Fibroblast of skin of right biceps (primary cell): Measurements from ENCODE around the gene TMEM222.

Source experiments
- DNase-seq: peaks from one replicate; pipeline ENCODE4 v3.0.0-alpha.2; 2013

Gene TMEM222

DNA sequence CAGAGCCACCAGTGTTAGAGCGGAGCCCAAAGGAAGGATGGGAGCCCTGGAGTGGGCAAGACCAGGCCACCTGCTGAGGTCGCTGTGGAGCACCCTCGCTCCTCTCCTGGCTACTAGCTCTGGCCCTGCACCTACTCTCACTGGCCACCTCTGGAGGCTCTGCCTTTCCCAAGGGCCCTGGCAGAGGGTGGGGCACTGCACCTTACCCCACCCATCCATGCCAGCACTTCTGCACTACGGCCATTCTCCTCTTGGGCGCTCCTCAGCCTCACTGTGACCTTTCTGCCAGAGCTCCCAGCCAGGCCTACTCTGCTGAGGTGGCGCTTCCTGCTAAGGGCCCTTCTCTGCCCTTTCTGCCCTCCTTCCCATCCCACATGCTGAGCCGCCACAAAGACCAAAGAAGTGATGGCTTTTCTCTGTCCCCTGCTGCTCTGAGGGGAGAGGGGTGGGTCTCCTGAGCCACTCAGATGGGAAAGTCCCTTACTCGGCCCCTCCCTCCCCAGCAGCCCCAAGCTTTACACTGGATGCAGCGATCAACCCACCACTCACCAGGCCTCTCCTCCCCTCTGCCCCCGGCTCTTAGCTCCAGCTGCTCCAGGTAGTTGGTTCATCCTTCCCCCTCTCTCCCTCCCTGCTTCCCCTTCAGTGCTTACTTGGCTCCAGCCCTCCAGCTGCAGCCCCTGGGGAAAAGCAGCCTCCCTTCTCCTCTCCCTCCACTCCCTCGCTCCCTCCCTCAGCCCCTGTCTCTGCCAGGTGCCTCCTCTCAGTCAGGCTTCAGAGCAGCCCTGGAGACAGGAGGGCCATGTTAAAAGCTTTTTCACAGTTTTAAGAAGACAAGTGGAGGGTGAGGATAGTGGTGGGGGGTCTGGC lies 14.8 kb upstream of the TMEM222 start:
- DNase-seq = no peak

DNA sequence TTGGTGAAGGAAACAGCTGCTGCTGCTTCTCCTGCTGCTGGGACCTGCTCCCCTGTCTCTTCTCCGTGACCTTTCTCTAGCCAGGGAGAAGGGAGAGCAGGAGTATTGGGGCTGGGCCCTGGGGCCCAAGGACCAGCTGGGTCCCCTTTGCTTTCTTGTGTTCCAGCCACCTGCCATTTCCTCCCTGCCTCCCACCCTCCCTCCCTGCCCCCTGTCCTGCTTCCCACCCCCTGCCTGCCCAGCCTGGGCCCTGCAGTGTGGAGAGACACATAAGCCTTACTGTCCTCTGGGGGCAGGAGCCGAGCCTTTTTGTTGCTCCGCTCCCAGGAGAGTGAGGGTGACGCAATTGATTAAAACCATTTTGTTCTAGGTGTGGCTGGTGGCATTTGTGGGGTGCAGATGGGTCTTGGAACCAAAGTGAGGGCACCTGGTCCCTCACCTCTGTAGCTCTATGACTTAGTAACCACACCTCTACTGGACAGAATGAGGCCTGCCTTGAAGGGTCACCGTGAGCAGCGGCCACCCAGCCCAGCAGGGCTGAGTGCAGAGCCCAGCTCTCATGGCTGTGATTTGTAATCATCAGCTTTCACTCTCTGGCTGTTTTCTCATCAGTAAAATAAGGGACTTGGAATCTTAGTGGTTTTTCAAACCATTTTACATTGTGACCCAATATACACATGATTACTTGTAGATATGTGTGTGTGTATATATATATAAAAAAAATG lies 13.9 kb upstream of the TMEM222 start:
- no peak for DNase-seq

DNA sequence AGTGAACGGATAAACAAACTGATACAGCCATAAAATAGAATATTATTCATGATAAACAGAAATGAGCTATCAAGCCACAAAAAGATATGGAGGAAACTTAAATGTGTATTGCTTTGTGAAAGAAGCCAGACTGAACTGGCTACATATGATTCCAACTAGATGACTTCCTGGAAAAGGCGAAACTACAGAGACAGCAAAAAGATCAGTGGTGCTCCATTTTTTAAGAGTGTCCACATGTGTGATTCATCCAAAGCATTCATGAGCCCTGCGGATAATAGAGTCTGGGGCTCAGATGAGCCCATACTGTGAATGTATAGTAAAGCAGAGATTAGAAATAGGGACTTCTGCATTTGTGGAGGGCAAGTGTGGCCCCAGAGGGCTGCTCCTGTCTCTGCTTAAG lies 7.8 kb upstream of the TMEM222 start:
- no peak for DNase-seq

DNA sequence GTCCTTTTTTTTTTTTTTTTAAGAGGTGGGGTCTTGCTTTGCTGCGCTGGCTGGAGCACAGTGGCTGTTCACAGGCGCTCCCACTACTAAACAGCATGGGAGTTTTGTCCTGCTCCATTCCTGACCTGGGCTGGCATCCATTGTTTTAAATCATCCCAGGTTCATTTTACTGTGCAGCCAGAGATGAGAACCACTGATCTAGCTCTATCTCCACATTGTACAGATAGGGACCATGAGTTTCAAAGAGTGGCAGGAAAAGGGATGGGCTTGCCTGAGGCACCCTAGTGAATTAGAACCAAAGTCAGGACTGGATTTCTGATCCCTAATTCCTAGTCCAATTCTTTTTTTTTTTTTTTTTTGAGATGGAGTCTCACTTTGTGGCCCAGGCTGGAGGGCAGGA lies 7.2 kb upstream of the TMEM222 start:
- DNase-seq = no peak

- DNase-seq = no peak
Observed at GRCh38 chr1:27316860-27317259, 5.1 kb upstream of the TMEM222 start.

- DNase-seq = no peak
Observed at GRCh38 chr1:27318136-27318535, 3.8 kb upstream of the TMEM222 start.

DNA sequence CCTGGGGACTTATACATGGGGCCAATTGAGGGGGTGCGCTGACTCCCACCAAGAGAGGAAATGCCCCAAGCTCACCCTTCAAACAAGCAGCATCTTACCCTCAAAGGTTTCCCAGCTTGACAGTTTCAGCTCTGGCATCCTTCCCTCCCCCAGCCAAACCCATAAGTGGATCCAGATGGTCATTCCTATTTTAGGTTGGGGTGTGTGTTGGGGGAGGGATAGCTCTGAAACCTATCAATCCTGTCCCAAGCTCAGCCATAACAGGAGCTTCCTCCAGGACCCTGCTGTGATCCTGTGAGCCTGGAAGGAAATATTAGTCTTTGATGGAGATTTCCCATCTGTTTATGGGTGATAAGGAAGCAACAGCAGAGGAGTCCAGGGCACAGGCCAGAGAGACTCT lies 3.4 kb upstream of the TMEM222 start:
- peak; percentile 85 for DNase-seq

GRCh38 chr1:27322569-27323240 lies 742 bp downstream of the TMEM222 start:
- DNase-seq = no peak

DNA sequence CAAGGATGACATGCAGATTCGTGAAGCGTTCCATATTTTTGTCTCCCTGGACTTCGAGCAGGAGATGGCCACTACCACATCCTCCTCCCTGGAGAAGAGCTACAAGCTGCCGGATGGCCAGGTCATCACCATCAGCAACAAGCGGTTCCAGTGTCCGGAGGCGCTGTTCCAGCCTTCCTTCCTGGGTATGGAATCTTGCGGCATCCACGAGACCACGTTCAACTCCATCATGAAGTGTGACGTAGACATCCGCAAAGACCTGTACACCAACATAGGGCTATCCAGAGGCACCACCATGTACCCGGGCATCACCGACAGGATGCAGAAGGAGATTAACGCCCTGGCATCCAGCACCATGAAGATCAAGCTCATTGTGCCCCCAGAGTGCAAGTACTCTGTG lies 3.3 kb downstream of the TMEM222 start:
- no peak for DNase-seq

DNA sequence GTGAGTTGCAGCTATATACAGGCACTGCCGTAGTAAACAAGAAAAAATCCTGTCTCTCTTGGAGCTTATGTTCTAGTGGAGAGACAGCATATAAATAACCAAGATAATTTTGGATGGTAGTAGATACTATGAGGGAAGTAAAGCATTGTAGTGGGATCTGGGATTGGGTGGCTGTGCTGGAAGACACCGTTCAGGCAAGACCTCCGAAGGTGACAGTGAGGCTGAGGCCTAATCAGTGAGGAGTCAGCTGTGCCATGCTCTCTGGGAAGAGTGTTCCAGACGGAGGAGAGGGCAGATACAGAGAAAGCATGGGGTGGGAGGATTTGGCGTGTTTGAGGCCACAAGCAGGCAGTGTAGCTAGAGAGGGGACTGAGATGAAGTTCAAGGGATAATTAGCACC lies 6.0 kb downstream of the TMEM222 start:
- no peak for DNase-seq

GRCh38 chr1:27330786-27331185 lies 8.8 kb downstream of the TMEM222 start:
- no peak for DNase-seq

DNA sequence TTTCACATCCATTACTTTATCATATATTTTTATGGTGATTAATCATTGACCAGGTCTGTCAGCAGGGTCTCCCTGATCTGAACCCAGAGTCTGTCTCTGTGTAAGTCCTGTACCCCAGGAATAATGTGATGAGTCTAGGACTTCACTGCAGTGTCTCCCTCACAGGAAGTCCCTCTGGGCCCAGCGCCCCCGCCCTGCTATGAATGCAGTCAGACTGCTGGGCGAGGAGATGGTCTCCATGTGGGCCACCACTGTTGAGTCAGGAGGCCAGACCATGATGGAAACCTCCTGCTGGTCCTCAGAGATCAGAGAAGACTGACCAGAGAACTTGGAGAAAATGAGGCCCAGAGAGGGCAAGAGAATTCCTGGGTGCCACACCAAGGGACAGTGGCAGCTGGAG lies 9.5 kb downstream of the TMEM222 start:
- DNase-seq = no peak

- DNase-seq = no peak
Observed at GRCh38 chr1:27331922-27332321, 10.0 kb downstream of the TMEM222 start.

GRCh38 chr1:27332536-27333281 lies 10.7 kb downstream of the TMEM222 start:
- DNase-seq = peak; percentile 36

DNA sequence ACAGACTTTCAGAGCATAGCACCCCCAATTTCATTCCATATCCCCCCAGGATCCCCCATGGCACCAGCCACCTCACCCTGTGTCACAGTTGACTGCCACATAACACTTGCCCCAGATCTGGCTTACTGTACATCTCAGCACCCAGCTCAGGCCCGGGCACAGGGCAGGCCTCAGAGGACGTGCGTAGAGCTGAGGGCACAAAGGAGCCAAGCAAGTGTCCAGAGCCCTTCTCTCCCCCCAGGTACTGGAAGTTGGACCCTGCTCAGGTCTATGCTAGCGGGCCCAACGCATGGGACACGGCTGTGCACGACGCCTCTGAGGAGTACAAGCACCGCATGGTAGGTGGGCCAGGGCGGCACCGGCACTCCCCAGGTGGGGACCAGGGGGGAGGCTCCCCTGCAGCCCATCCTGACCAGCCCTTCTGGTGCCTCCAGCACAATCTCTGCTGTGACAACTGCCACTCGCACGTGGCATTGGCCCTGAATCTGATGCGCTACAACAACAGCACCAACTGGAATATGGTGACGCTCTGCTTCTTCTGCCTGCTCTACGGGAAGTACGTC lies 11.8 kb downstream of the TMEM222 start:
- no peak for DNase-seq

DNA sequence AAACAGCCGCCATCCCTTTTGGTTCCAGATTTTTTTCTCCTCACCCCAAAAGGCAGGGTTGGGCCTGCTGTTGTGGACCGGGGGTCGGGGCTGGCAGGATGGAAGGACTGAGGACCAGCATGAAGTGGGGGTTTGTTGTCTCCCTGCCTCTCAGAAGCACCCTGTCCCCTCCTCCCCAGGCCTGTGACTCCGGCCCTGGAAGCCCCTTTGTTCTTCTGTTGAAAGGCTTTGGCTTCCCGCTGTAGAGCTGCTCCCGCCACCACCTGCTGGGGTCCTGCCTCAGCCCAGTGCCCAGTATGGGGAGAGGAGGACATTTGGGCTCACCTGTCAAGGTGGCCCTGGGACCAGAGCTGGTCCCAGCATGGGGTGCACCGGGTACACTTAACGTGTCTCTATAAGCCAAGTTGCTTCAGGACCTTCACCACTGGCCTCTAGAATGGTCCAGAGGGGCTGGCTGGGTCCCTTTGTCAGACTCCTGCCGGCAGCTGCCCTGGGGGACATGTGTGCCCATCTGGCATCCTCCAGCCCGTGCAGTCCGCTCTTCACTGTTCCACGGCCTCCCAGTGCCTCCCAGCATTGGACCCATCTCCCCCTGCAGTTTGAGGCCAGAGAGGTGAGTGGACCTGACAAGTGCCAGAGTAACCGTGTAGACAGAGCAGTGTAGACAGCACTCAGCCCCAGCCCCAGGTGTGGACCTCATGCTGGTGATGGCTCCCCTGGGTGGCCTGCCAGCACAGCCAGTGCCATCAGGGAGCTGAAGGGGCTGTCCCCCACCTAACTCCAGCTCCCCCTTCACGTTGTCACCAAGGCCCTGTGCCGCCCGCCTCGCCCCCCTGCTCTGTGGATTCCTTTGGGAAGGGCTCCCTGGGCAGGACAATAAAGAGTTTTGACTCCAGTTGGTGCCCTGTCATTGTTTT lies 13.8 kb downstream of the TMEM222 start:
- no peak for DNase-seq

DNA sequence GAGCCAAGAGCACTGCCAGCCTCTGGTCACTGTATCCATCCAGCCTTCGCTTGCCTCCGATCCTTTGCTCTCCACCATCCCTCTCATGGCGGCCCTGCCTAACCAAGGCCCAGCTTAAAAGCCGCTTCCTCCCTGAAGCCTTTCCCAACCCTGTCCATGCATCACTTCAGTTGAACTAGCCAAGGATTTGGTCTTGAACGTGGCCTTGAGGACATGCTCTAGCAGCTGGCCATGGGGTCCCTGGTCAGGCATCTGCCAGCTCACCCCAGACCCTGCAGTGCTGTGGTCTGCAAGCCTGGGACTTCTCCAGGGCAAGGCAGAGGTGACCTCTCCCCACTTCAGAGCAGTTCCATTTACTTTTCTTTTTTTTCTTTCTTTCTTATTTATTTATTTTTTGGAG lies 14.8 kb downstream of the TMEM222 start:
- DNase-seq = no peak

DNA sequence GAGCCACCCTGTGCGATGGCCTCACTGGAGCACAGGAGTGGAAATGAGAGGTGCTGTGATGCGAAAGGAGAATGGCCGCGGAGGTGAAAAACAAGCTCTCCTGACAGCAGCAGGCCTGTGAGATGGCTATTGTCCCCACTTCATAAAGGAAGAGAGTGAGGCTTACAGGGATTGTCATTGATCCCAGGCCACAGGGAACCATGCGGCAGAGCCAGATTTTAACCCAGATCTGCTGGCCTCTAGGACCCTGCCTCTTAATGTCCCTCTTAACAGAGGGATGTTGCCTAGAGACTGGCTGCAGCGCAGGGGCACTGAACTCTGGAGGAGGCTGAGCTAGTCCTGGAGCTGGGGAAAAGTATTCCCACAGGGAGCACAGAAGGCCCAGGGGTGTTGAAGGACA lies 16.8 kb downstream of the TMEM222 start:
- DNase-seq = no peak

DNA sequence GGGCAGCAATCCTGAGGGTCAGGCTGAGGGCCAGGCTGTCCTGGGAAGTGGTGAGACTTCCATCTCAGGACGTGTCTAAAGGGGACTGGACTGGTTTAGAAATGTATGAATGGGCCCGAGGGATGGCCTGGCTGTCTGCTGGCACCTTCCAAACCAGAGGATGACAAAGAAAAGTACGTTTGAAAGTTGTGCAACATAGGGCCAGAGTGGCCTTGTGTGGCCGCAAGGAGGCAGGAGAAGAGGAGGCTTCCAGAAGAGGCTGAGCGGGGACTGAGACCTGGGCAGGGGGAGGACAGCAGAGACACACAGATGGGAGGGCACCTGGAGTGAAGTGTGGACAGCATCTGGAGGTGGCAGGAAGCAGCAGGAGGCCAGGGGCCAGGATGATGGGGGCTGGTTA lies 17.2 kb downstream of the TMEM222 start:
- no peak for DNase-seq

- DNase-seq = peak; percentile 74
Observed at GRCh38 chr1:27341525-27342252, 19.7 kb downstream of the TMEM222 start, which contains the start of gene SYTL1. Gene SYTL1 (plus strand): TSS chr1:27342022. CDS start chr1:27345335, 3,313 bp downstream.

GRCh38 chr1:27342391-27342777 lies 20.4 kb downstream of the TMEM222 start:
- no peak for DNase-seq
